Stromal cell of bone marrow (primary cell): ENCODE measurements around the gene OPCML.

Experiments used
- DNase-seq: peaks from one replicate; pipeline ENCODE4 v3.0.0-alpha.2; 2012; ENCODE audit warnings: low read depth

The OPCML gene

DNA sequence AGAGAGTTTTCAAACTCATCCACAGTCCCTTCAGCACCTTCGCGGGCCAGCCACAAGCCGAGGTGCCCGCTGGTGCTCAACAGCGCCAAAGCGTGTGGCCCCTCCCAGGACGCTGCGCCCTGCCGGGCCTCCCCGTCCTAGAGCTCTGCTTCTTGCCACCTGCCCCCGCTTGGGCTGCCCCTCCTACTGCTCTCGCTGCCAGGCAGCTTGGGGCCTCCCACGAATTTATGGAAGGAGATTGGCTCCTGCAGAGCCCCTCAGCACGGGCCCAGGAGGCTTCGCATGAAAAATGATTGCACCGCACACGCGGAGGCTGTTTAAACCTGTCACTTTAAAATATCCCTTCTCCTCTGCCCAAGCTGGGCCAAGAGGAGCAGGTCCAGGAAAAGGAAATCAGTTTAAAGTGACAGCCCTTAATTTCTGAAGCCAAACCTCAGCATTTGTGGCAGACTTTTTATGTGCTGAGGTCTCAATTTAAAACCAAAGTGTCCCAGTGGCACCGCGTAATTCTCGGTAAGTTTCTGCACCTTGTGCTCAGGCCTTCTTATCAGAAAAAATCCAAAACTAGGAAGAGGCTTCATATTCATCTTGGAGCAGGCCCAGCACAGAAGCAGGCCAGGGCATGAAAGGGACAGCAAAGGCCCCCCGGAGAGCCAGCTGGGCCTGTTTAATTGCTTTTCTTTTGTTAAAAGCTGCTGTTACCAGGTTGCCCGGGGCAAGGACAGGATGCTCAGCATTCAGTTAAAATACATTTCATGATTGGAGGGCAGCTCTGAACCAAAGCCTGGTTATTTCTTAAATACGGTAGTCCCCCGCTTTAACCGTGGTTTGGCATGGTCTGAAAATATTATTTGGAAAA is 303.6 kb downstream of the OPCML start:
- DNase-seq: no peak

DNA sequence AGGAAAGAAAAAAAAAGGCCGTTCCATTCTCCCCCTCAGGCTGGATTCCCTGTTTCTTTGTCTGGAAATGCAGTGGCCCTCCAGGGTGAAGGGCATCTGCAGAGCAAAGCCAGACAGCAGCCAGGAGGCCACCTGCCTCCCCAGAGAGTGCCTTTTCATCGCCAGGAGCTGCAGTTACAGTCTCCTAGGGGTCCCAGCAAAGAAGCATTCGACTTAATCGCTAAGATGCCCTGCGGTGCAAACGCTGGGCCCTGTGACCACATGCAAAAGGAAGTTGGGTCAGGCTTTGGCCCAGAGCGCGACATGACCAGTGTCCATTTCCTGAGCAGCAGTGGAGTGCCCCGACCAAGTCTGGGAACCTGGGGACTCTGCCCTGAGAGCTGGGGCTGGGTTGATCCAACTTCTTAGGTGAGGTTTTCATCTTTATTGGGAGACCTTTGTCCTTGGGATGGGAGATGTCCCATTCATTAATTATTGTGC is 304.6 kb downstream of the OPCML start:
- no peak for DNase-seq

DNA sequence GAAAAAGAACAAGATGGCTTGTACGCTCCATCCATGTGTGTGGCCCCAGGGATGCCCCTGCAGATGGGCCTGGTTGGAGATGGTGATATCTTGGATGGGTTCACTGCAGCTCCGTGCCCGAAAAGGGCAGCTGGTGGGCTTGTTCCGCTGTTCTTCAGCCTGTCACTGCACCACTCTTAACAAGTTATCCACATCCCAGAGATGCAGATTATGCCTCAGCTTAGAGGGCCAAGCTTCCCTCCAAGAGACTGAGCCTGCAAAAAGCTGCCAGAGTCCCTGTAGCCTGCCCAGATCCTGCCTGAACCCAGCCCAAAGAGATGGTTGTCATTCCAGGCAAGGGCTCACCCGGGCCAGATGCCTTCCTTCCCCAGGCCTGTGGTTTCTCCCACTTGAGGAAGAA is 308.0 kb downstream of the OPCML start:
- DNase-seq: no peak

DNA sequence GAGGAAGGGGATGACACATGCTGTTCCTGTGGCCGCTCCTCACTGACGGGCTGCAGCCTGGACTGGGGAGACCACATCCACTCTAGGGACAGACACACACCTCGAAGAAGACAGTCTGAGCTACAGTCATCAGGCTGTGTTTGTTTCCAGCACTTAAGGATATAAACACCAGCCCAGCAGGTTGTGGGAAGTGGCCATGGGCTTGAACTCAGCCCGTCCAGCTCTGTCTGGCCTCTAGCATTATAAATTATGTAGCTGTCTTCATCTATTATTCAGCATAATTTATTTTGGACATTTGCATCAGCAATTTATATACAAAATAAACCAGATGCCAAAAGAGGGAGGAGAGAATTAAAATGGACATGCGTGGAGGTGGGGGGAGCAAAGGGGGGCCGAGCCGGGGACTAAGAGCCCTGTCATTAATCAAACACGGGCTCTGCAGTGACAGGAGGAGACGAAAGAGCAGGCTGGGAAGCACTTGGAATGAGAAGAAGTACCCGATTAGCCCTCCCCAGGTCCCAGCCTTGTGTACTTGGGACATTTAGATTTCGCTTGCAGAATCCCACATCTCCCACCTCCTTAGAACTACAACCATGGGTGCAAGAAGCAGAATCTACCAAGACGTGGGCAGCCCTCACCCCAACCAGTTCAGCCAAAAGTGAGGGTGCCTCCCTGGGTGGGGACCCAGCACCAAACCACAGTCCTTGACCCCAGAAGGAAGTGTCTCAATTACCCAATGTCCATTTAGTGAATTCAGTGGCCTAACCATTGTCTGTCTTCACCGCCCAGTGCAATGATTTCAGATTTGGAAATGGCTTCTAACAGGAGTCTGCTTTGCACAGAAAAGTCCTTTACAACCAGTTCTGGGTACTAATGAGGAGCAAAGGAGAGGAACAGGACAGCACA is 309.6 kb downstream of the OPCML start:
- DNase-seq: no peak

DNA sequence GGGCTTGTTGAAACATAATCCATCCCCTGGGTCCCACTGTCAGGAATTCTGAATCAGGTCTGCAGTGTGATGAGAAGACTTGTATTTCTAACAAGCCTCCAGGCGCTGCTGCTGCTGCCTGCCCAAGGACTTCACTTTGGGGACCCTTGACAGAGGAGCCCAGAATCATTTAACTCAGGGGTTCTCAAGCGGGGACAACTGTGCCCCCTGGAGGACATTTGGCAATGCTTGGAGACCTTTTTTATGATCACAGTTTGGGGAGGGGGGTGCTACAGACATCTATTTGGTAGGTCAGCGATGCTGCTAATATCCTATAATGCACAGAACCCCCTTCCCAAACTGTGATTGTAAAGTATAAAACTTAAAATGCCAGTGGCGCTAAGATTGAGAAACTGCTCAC is 312.8 kb downstream of the OPCML start:
- no peak for DNase-seq

DNA sequence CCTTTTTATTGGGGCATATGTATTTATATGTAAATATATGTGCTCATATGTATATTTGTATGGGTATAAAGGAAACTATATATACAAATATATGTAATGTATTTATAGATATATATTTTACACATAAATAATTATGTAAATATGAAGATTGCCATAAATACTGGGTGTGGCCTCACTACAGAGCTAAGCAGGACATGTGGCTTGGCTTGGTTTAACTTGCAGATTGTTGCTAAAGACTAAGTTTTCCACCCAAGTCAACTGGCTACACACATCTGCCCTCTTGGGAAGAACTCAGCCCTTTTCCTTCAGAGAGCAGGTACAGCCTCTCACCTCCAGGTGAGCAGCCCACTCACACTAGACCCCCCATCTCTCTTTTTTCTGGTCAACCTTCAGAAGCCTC is 315.5 kb downstream of the OPCML start:
- DNase-seq: no peak

DNA sequence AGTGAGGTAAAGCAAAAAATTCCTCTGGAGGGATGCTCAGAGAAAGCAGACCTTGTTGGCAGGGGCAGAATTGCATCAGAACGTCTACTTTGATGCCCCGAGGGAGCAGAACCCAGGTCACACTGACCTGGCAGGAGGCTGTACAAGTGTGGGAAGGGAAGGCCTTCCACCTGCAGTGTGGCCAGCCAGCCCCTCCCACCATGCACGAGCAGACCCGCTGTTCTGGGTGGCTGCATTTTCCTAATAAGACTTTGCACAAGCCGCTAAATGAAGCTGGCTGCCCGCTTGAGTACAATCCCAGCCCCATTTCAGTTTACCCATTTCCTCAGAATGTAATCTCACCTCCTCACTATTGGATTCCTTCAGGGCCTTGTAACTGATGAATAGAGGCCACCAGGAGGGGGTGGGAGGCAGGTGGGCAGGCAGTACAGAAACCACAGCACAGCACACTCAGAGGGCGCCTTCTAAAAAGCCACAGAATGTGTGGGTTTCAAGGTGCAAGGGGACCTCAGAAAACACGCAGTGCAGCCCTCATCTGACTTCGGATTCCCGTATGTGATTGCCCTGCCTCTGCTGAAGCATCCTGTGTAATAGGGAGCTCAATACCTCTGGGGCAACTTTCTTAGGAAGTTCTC is 316.6 kb downstream of the OPCML start:
- no peak for DNase-seq

DNA sequence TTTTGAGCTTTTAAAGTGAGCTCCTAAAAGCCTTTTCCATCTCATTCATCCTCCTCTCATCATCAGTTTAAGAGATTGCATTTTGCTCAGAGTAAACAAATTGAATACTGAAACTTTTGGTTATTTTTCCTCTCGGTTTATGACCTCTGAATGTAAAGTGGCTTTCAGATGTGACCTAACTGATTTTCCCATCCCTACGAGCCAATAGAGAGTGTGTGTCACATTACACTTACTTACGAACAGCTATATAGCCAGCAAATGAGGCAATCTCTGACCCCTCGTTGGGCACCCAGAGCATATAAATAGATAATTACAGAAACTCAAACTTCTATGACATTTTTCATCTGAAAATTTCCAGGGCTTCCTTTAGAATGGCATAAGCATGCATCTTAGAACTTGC is 317.7 kb downstream of the OPCML start:
- no peak for DNase-seq

DNA sequence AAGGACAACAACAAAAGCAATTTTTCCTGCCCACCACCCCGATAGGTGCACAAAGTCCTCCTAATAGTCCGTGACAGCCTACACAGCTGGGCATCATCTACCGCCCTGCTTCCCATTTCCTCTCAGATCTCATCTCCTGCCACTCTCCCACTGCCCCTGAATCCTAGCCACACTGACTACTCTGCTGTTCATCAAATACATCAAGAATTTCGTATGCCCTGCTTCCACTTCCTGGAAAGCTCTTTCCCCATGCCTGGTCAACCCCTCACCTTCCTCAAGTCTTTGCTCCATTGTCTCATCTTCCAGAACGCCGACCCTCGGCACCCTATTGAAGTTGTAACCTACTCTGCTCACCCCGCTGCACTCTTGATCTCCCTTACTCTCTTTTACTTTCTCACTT is 320.1 kb downstream of the OPCML start:
- no peak for DNase-seq

DNA sequence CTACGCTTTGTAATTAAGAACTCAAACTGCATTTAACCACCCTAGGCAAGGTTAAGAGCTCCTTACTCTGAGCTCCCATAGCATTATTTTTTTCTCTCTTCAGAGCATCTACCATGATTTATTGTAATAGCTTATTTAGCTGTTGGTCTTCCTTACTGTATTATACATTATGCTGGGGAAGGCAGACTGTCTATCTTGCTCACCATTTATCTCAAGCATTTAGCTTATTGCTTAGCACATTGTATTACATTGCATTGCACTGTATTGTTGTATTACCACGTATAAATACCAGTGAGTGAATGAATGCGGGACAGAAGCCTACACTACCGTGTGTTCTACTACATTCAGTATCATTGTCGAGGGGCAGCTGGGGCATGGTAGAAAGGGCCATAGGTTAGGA is 324.3 kb downstream of the OPCML start:
- no peak for DNase-seq

DNA sequence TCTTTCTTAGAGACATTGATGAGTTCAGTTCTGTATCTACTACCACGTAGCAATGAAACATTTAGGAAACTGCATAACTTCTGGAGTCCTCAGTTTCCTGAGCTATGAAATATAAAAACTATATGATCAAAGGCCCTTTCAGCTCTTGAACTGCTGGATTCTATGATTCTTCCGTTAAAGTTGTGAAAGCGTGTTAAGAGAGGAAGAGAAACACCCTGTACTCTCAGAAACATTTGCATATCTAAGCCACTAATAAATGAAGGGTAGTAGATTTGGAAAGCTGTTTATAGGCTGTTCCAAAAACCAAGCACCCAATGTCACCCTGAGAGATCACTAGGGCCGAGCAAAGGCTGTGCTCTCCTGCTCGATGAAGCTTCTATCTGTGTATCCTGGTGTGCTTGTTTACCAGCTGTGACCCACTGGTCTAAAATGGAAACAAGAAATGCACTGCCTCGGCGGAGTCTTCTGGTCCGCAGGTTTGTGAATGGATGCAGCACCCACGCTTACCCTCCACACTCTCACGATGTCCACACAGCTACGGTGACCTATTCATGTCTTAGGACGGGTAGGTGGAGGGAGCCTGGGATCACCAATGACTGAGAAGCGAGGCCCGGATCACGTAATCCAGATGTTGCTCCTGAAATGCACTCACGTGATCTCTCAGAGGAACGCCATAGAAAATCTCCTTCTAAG is 325.8 kb downstream of the OPCML start:
- DNase-seq: no peak

DNA sequence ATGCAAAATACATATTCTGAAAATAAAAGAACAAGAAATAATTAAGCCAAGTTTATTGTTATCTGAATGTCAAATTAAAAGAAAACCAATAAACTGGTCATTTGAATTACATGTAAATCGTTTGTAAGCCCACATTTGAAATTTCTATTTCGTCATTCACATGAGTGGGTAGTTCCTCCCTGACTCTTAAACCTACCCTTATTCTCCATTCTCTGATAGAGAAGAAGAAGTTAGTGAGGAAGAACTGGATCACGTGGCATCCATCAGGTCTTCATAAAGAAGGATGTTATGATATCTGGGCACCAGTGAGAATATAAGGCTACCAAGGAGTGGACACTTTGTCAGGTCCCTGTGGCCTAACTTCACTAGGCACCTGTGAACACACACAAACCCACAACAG is 328.1 kb downstream of the OPCML start:
- no peak for DNase-seq

DNA sequence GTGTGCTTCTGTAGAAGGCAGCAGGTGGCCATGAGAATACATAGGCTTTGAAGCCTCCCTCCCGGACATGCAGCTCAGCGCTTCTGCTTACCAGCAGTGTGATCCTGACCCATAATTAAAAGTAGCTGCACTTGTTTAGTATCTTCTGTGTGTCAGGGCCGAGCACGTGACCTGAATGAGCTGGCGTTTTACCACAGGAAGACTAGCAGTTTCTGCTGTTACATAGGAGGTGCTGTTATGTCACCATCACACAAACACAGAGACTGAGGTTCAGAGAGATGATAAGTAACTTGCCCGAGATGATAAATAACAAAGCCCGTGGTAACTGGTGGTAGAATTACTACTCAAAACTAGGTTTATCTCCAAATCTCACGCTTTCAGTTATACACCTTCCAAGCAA is 329.5 kb downstream of the OPCML start:
- no peak for DNase-seq

DNA sequence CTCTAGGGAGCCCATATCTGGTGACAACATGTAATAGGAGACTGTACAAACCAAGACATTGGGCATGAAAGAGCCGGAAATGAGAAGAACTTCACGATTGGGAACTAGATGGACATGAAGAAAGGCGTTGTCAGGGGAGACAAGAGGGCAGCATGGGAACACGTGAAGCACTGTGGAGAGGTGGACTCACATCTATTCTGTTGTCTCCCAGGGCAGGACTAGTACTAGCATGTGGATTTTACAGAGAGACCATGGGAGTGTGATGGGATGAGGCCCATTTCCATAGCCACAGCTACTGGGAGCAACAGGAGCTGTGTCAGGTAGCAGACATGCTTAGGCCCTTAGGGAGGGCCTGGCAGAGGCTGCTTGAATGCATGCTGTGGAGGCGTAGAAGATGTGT is 333.9 kb downstream of the OPCML start:
- DNase-seq: no peak

DNA sequence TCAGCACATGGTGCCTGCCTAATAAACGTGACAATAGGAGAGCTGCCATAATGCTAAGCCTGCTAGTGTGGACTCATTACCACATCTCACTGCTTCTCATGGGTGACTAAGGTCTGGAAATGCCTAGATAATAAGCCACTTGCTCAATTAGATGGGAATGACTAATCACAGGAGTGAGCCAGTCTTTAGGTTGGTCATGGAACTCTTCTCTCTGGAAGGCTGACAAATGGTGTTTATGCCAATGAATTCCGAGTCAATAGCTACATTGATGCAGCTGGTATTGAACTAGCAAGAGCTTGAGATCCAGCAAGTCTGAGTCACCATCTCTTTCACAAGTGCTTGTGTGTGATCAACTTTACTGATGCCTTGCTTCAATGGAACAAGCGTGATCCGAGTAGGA is 334.9 kb downstream of the OPCML start:
- no peak for DNase-seq

DNA sequence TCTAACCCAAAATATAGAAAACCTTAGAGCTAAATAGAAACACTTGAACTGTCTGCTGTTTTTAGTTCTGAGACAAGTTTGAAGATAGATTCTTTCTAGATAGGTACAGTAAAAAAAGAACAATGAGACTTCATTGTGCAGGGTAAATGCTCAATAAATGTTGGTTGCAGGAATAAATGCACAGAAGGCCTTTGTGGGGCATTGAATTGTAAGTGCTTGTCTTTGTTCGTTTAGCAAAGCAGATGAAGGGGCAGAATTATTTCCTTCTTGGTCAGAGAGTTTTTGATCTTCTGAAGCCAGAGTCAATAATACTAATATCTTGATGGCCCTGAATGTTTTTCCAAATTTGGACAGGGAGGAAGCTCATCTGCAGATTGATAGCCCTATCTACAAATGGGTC is 340.4 kb downstream of the OPCML start:
- no peak for DNase-seq

DNA sequence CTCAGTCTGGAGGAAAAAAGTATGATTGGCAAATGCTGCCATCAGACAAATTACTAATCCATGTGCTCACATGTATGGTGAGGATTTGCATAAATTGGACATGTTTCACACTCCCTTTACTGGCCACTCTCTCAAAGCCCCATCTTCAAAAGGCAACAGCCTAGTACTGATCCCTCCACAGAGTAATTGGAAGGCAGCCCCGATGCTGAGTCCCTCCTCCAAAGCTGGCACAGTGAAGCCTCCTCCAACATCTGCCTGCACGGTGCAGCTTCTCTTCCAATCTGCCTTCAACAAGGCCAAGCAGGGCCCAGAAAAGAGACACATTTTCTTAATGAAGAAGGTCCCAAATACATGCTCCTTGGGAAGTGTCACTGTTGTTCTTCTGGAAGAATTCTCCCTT is 350.6 kb downstream of the OPCML start:
- DNase-seq: no peak

DNA sequence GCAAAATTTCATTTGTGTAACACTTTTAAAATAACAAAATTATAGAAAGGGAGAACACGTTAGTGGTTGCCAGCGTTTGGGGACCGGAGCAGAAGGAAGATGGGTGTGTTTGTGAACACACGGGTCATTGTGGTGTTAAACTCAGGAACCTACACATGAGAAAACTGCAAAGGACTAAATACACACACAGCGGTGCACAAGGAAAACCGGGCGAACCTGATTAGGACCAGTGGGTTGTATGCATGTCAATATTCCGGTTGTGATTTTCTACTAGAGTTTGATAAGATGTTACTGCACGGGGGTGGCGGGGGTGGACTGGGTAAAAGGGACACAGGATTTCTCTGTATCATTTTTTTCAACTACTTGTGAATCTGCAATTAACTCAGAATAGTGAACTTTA is 351.2 kb downstream of the OPCML start:
- DNase-seq: no peak

DNA sequence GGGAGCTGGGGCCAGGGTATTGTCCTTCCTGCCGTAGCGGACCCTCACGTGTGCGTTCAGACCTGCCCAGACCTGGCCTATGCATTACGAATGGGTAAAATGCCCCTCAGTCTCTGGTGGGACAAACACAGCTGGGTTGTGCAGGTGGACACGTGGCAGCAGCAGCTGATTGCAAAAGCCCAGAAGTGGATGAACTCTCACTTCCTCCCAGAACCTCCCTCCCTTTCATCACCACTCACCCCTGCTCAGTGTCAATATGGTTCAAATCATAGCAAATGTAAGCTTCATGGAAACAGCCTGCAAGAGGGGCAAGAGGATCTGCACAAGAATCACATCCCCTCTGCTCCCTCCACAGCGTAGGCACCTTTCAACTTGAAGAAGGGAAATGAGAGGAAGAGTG is 352.1 kb downstream of the OPCML start:
- no peak for DNase-seq

DNA sequence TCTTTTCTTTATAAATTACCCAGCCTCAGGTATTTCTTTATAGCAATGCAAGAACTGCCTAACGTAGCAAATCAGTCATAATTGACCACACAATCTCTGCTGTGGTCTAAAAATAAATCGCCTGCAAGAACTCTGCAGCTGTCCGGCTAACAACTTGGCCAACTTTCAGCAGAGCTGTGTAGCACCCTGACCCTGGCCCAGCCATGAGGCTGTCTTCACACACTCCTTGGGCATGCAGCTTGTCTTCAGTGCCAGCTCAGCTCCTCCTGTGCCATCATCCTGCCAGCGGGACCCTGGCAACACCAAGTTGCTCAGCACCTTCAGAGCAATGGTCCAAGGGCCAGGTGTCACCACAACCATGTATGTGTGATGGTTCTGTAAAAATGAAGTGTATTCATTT is 355.6 kb downstream of the OPCML start:
- no peak for DNase-seq

DNA sequence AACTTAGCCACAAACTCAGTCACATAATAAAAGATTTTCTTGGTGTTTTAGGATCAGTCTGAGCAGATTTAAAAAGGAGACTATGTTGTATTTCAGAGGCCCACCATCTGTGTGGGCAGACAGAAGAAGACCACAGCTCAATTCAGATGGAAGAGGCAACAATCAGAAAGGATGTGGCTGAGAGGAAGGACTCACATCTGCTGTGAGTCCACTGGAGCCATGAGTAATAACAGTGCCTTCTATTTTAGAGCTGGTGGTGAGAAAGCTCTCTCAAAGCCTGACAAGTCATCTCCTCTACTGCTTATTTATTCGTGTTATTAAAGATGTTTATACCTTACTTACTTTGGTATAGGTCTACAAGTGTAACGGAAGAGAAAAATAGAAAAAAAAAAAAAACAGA is 357.2 kb downstream of the OPCML start:
- no peak for DNase-seq

DNA sequence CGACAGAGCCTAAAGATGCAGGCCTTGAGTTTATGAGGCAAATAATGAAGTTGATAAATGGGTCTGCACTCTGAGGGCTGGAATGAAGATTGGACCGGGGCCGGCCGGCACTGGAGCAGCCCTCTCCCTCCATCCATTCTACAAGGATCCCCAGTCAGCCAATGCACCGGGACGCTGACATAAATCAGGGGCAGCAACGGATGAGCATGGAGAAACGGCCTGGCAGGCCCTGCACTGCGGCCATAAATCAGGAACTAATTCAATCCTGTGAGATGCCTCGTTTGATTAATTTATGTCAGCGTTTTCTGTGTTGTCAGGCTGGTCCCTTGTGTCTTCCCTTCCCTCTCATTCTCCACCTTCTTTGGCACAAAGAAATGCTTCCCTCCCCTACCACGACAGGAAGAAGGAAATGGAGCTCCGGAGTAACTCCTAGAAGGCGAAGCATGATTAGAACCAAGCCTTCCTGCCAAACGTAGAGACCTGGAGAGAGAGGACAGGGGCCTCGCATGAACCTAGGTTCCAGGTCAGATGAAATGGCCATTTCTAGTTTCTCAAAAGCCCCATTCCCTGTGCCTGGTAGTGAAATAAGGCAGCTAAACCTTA is 358.4 kb downstream of the OPCML start:
- no peak for DNase-seq
